HepG2 (cell line): ENCODE data around the gene NMBR. TPM values are rescaled to one million over a fixed set of nuclear protein-coding genes. Genes with fewer than 3 reads are reported as not detected.
"Not testable (repeated sequence)": the region's sequence is repeated elsewhere in the genome, so short reads cannot be mapped to it uniquely, and the experiment has no call there.

ENCODE experiments used
- ATAC-seq: fragments of 200-7000 bp; cut with Tn5 transposase; 3 replicates; pipeline ENCODE4 v1.9.1; 2020; ENCODE audit warnings: mild to moderate bottlenecking, moderate library complexity
- BruUV-seq: library from RNA; stranded (reverse); fragments of 400-500 nt; replicated peaks from 2 replicates; lab custom pipeline; 2021; lab: Mats Ljungman, UMichigan
- CTCF ChIA-PET: fragments of 300-600 bp; formaldehyde crosslinking; extraction: SDS; loops from one replicate; lab custom pipeline; 2021; ENCODE audit warnings: low total read pairs, inconsistent platforms, low intra/inter-chr PET ratio; lab: Yijun Ruan, JAX
- POLR2A ChIA-PET: fragments of 350-600 bp; sonication (Branson Sonifier 250); formaldehyde crosslinking; loops from one replicate; lab custom pipeline; 2020; ENCODE audit warnings: antibody characterized with exemption, inconsistent platforms; lab: Yijun Ruan, JAX
- DNase-seq: peaks from one replicate; pipeline ENCODE4 v3.0.0-alpha.2; 2015; ENCODE audit warnings: low spot score
- FAIRE-seq: peaks from 3 replicates; lab custom pipeline; 2011; peaks lifted over from hg19 to GRCh38; lab: Jason Lieb, UNC
- H2AFZ ChIP-seq: one replicate; pipeline ENCODE4 v1.6.1; 2011; ENCODE audit warnings: low read length, inconsistent platforms
- H3K27ac ChIP-seq: fragments of 300-600 bp; 3 replicates; pipeline ENCODE4 v1.8.0; 2011; ENCODE audit warnings: mixed run types, mild to moderate bottlenecking, mixed read lengths, low read length, inconsistent platforms; ENCODE audit not compliant: insufficient read depth; ENCODE audit errors: extremely low read length
- H3K27me3 ChIP-seq, 2 experiments: fragments of 200-600 bp in 1 of 2; 2 replicates in 1 of 2; 3 replicates in 1 of 2; pipeline versions ENCODE4 v1.6.0 to v1.8.0; 2011; ENCODE audit warnings: low read length in 2 of 2, mild to moderate bottlenecking in 2 of 2, moderate library complexity in 2 of 2, inconsistent platforms in 1 of 2; ENCODE audit not compliant: insufficient read depth in 2 of 2, control insufficient read depth in 1 of 2
- H3K36me3 ChIP-seq, 2 experiments: fragments of 200-600 bp in 1 of 2; replicated peaks in 1 of 2; 2 replicates in 1 of 2; 3 replicates in 1 of 2; pipeline versions ENCODE4 v1.5.1 to v1.8.0; 2011; ENCODE audit warnings: low read length in 2 of 2, inconsistent platforms in 1 of 2; ENCODE audit not compliant: insufficient read depth in 2 of 2, control insufficient read depth in 1 of 2
- H3K4me1 ChIP-seq: 2 replicates; pipeline ENCODE4 v1.5.1; 2012; ENCODE audit warnings: low read length, inconsistent platforms; ENCODE audit not compliant: insufficient read depth
- H3K4me2 ChIP-seq: 2 replicates; pipeline ENCODE4 v1.6.0; 2011; ENCODE audit warnings: low read depth, low read length, inconsistent platforms
- H3K4me3 ChIP-seq, 3 experiments: fragments of 200-600 bp in 1 of 3; sonication (generic), shearing (Covaris generic) in 1 of 3; replicated peaks in 1 of 3; 2 replicates each; pipeline ENCODE4 v1.5.1; 2011 to 2016; ENCODE audit warnings: low read length in 3 of 3, inconsistent platforms in 2 of 3, low read depth in 2 of 3, mild to moderate bottlenecking in 2 of 3, control low read depth in 1 of 3, mixed read lengths in 1 of 3; ENCODE audit not compliant: insufficient read depth in 1 of 3
- H3K79me2 ChIP-seq: one replicate; pipeline ENCODE4 v1.6.1; 2011; ENCODE audit warnings: low read length, inconsistent platforms; ENCODE audit not compliant: insufficient read depth
- H3K9ac ChIP-seq: 2 replicates; pipeline ENCODE4 v1.6.0; 2011; ENCODE audit warnings: mild to moderate bottlenecking, low read depth, low read length, inconsistent platforms; ENCODE audit not compliant: insufficient read depth
- H3K9me3 ChIP-seq: 2 replicates; pipeline ENCODE4 v1.5.1; 2012; ENCODE audit warnings: mild to moderate bottlenecking, low read length
- H4K20me1 ChIP-seq: 2 replicates; pipeline ENCODE4 v1.6.0; 2011; ENCODE audit warnings: inconsistent platforms, mild to moderate bottlenecking, low read length, moderate library complexity; ENCODE audit not compliant: insufficient read depth
- KLF16 ChIP-seq, 2 experiments: sonication (generic) in 1 of 2; formaldehyde crosslinking in 1 of 2; IDR thresholded peaks; 2 replicates each; pipeline versions ENCODE4 v1.6.1 to v1.8.0; 2016 to 2023; ENCODE audit warnings: missing genetic modification reagents in 2 of 2, missing compliant biosample characterization in 1 of 2
- ZBTB33 ChIP-seq: sonication (generic); formaldehyde crosslinking; IDR thresholded peaks from 2 replicates; pipeline ENCODE4 v1.4.0; 2020; ENCODE audit warnings: missing genetic modification reagents
- ZNF280B ChIP-seq: sonication (generic); formaldehyde crosslinking; IDR thresholded peaks from 2 replicates; pipeline ENCODE4 v1.5.0; 2020; ENCODE audit warnings: missing genetic modification reagents, mild to moderate bottlenecking, borderline replicate concordance
- ZNF318 ChIP-seq: sonication (generic); formaldehyde crosslinking; IDR thresholded peaks from 2 replicates; pipeline ENCODE4 v1.4.0; 2020; ENCODE audit warnings: mild to moderate bottlenecking, missing genetic modification reagents
- ZSCAN25 ChIP-seq: sonication (generic); formaldehyde crosslinking; IDR thresholded peaks from 2 replicates; pipeline ENCODE4 v1.8.0; 2022; ENCODE audit warnings: mild to moderate bottlenecking, missing genetic modification reagents
- WGBS: methylation state at CpG from one replicate; pipeline ENCODE4 v1.1.6; 2017; ENCODE audit warnings: low lambda C conversion rate; 5-methylcytosine and 5-hydroxymethylcytosine counted together
- in situ Hi-C: cut with HindIII; loops from 2 replicates; pipeline ENCODE4 v1.10.0; 2017; ENCODE audit warnings: low pct_unique_long_range_greater_than_20kb; ENCODE audit not compliant: extremely low pct_ligation_motif_present
- intact Hi-C: fragments of 100-400 bp; cut with micrococcal nuclease; formaldehyde crosslinking; loops from one replicate; pipeline ENCODE4 v1.10.0; 2022; ENCODE audit not compliant: unreplicated experiment
- polyA plus RNA-seq, 8 experiments: library from polyadenylated mRNA; depleted of rRNA in 3 of 8; stranded (reverse) in 7 of 8; unstranded in 1 of 8; fragments of >200 nt; fragmentation: Illumina TruSeq in 4 of 8; extraction: Trizol in 4 of 8; gene quantifications; 2 replicates each; pipeline versions ENCODE4 v1.2.1 to v1.2.3, GENCODE V29; 2011 to 2016; ENCODE audit warnings: low read depth in 4 of 8, missing spikeins in 1 of 8, mixed read lengths in 1 of 8; ENCODE audit not compliant: insufficient read depth in 1 of 8
- total RNA-seq, 5 experiments: library from RNA; depleted of rRNA; stranded (reverse); fragments of >200 nt; fragmentation: Illumina TruSeq; extraction: Trizol; gene quantifications; 2 replicates each; pipeline ENCODE4 v1.2.3, GENCODE V29; 2016; ENCODE audit warnings: low read depth in 1 of 5

Gene NMBR
- total and polyA plus RNA-seq, 2 of the 13 experiments (the other 11 are each of a cell fraction or from before 2014, with no cell fraction given), result not detected

- ATAC-seq, result peak; percentile 76
- TF ChIP-seq ZBTB33 (CRISPR knock-in tag), result peak; percentile 96
- FAIRE-seq, H3K4me3 ChIP-seq, CTCF ChIA-PET, H3K4me1 ChIP-seq, H3K27ac ChIP-seq, H2AFZ ChIP-seq, H4K20me1 ChIP-seq, BruUV-seq, intact Hi-C loops, H3K27me3 ChIP-seq, POLR2A ChIA-PET, H3K9ac ChIP-seq, H3K4me2 ChIP-seq, in situ Hi-C loops, H3K9me3 ChIP-seq, H3K79me2 ChIP-seq: not testable (repeated sequence)
- H3K36me3 ChIP-seq, result peaks cover 0 to 12% of the 10 kb centered on the region in 2 experiments; a peak in 3 of 5 replicates
- peak; percentile 21 for DNase-seq
- 97% methylated on average over 8 of the region's 8 CpGs for WGBS
Observed at GRCh38 chr6:142188341-142188740, 41.4 kb upstream of the NMBR start.

- H3K36me3 ChIP-seq, result peaks cover 0 to 15% of the 10 kb centered on the region in 2 experiments; a peak in 3 of 5 replicates
- ATAC-seq, result no peak
- H2AFZ ChIP-seq, result no peak overlapping the region
- in situ Hi-C loops, result no loop called here
- H4K20me1 ChIP-seq, result no peaks in the 10 kb centered on the region
- WGBS, result 100% methylated on average over 1 of the region's 1 CpG
- intact Hi-C loops, result no loop called here
- no peaks in the 10 kb centered on the region for H3K79me2 ChIP-seq
- no peak overlapping the region for H3K27ac ChIP-seq
- BruUV-seq, result no TSS peak
- H3K4me3 ChIP-seq, result no peak overlapping the region
- H3K9ac ChIP-seq, result no peak overlapping the region
- no peaks in the 10 kb centered on the region for H3K27me3 ChIP-seq
- no peak overlapping the region for H3K4me2 ChIP-seq
- ChIA-PET POLR2A (no interaction called here), CTCF (no interaction called here)
- no peaks in the 10 kb centered on the region for H3K4me1 ChIP-seq
- DNase-seq, result no peak
- no peaks in the 10 kb centered on the region for H3K9me3 ChIP-seq
- no peak for FAIRE-seq
- TF ChIP-seq ZNF318 (CRISPR knock-in tag), result no peak
- TF ChIP-seq KLF16 (CRISPR knock-in tag; IDR thresholded peaks at IDR 0.05), result no peak
- no peak for TF ChIP-seq ZNF280B (CRISPR knock-in tag)
- TF ChIP-seq ZSCAN25 (CRISPR knock-in tag), result no peak
Observed at GRCh38 chr6:142187209-142187608, 40.3 kb upstream of the NMBR start.
